Brain microvascular endothelial cell (primary cell): ENCODE data around the gene SYN1.
"Not testable (repeated sequence)": the region's sequence is repeated elsewhere in the genome, so short reads cannot be mapped to it uniquely, and the experiment has no call there.

Source experiments
- DNase-seq: peaks from one replicate; pipeline ENCODE4 v3.0.0-alpha.2; 2020
- H3K27ac ChIP-seq: fragments of 250-450 bp; sonication (Bioruptor Pico); 2 replicates; pipeline ENCODE4 v1.5.1; 2020; ENCODE audit warnings: mild to moderate bottlenecking, moderate library complexity
- H3K27me3 ChIP-seq: fragments of 250-450 bp; sonication (Bioruptor Pico); replicated peaks from 2 replicates; pipeline ENCODE4 v1.5.1; 2020; ENCODE audit warnings: mild to moderate bottlenecking
- H3K36me3 ChIP-seq: fragments of 250-450 bp; sonication (Bioruptor Pico); replicated peaks from 2 replicates; pipeline ENCODE4 v1.5.1; 2020; ENCODE audit warnings: mild to moderate bottlenecking
- H3K4me3 ChIP-seq: 2 replicates; pipeline ENCODE4 v1.5.1; 2011; ENCODE audit warnings: low read depth, mild to moderate bottlenecking, control low read depth, low read length, moderate library complexity
- in situ Hi-C: cut with HindIII; loops from 2 replicates; pipeline ENCODE4 v1.10.0; 2017; ENCODE audit warnings: low sequenced_read_pairs, low pct_ligation_motif_present
- TF ChIP-seq, protein P1 (sequence below): IDR thresholded peaks from 2 replicates; pipeline ENCODE4 v1.5.1; 2011; ENCODE audit warnings: low read depth, mild to moderate bottlenecking, moderate library complexity, low read length, control low read depth, inconsistent platforms; ENCODE audit errors: missing control alignments

Gene SYN1

DNA sequence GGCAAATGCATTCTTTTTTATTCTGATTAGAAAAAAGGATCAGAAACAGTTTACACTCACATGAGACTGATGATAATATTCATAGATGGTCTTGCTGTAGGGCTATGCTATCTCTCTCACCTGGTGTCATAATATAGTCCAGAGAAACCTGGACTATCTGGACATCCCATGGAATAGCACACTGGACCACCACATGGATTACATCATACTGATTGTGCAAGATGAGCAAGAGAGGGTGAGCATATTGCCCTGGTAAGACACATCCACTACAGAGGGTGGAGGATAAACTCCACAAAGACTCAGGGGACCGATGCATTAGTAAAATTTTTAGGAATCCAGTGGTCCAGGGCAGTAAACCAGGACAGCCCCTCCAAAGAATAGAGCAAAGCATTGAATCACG lies 8.2 kb downstream of the SYN1 start:
- no peak overlapping the region for H3K27ac ChIP-seq
- TF ChIP-seq, protein P1, sequence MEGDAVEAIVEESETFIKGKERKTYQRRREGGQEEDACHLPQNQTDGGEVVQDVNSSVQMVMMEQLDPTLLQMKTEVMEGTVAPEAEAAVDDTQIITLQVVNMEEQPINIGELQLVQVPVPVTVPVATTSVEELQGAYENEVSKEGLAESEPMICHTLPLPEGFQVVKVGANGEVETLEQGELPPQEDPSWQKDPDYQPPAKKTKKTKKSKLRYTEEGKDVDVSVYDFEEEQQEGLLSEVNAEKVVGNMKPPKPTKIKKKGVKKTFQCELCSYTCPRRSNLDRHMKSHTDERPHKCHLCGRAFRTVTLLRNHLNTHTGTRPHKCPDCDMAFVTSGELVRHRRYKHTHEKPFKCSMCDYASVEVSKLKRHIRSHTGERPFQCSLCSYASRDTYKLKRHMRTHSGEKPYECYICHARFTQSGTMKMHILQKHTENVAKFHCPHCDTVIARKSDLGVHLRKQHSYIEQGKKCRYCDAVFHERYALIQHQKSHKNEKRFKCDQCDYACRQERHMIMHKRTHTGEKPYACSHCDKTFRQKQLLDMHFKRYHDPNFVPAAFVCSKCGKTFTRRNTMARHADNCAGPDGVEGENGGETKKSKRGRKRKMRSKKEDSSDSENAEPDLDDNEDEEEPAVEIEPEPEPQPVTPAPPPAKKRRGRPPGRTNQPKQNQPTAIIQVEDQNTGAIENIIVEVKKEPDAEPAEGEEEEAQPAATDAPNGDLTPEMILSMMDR, result no peak
- no peak overlapping the region for H3K4me3 ChIP-seq
- H3K36me3 ChIP-seq, result no peaks in the 10 kb centered on the region
- in situ Hi-C loops, result no loop called here
- DNase-seq, result no peak
- H3K27me3 ChIP-seq, result no peaks in the 10 kb centered on the region

DNA sequence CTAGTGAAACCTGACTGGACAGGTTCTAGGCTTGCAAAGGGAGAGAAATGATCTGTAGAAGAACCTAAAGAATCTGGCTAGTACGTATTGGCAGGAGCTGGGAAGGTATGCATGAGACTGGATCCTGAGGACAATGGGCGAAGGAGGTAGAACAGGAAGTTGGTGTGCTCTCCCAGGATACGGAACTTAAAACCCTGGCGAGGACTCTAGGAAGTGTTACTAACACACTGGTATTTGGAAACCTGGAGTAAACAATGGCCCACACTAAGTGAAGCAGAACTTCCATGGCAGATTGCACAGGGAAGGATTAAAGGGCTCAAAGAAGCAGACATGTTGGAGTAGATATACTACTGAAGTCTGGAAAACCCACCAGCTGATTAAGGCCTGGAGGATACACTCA lies 9.1 kb downstream of the SYN1 start:
- in situ Hi-C loops, result no loop called here
- TF ChIP-seq, protein P1, result no peak
- DNase-seq, result no peak

DNA sequence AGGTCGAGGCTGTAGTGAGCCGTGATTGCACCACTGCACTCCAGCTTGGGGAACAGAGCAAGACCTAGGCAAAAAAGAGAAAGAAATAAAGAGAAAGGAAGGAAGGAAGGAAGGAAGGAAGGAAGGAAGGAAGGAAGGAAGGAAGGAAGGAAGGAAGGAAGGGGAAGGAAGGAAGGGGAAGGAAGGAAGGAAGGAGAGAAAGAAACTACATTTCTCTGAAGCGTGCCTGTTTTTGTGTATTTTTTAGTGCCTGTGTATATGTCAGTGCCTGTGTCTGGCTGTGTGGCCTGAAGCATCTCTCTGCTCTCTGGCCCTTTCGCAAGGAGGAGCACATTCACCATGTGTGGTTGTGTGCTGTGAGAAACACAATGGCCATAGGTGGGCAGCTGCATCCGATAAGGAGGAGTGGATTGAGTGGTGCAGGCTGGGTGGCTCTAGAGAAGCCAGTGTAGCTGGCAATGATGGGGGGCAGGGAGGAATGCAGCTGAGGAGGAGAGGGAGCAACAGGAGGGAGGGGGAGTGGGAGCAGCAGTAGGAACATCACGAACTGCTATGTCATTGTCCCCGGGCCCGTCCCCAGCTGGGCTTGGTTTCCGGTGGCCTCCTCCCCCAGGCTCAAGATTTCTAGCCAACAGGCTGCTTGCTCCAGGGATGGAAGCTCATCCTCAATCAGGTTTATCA lies 11.4 kb downstream of the SYN1 start:
- no peak overlapping the region for H3K27ac ChIP-seq
- no peaks in the 10 kb centered on the region for H3K36me3 ChIP-seq
- TF ChIP-seq, protein P1, result no peak
- DNase-seq, result no peak
- in situ Hi-C loops, result no loop called here
- no peak overlapping the region for H3K4me3 ChIP-seq
- H3K27me3 ChIP-seq, result no peaks in the 10 kb centered on the region

More for the DNA sequence above, 9.1 kb downstream of the SYN1 start:
- Histone ChIP-seq H3K4me3 (no peak overlapping the region), H3K27ac (no peak overlapping the region), H3K36me3 (no peaks in the 10 kb centered on the region), H3K27me3 (no peaks in the 10 kb centered on the region)

DNA sequence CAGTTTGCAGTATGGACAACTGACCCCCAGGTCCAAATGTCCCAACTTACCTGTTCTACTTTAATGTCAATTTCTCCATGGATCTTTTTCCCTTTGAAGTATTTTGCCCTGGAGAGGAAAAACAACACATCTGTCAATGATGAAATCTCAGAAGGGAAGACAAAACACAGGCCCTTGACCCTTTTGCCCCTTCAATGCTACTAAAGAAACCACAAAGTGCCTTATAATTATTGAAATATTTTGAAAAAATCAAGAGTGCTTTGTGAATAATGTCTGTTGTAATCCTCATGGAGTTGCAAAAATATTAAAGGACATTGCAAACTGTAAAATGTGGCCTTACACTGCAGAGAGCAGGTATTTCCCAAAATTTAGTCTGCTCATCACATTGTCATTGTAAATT lies 12.6 kb downstream of the SYN1 start:
- no peak for DNase-seq
- TF ChIP-seq, protein P1, result no peak
- H3K27ac ChIP-seq, result no peak overlapping the region
- in situ Hi-C loops, result no loop called here
- H3K27me3 ChIP-seq, result no peaks in the 10 kb centered on the region
- no peak overlapping the region for H3K4me3 ChIP-seq
- no peaks in the 10 kb centered on the region for H3K36me3 ChIP-seq

DNA sequence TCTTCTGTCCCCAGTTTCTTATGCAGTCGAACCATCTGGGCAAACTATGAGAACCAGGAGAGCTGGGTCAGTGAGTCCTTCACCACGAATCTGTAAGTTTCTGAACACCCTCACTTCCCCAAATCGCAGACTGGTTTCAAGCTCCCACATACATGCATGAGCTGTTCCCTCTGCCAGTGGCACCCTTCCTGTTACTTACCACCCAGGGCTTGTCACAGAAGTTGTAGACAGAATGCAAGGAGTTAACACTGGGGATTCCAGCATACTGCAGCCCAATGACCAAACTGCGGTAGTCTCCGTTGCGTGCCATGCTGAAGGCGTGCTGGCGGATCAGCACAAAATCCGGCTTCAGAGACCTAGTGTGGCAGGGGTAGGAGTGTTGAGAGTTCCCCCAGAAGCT lies 14.6 kb downstream of the SYN1 start:
- DNase-seq, result no peak
- H3K36me3 ChIP-seq, result no peaks in the 10 kb centered on the region
- in situ Hi-C loops, result no loop called here
- H3K27ac ChIP-seq, result no peak overlapping the region
- H3K4me3 ChIP-seq, result no peak overlapping the region
- H3K27me3 ChIP-seq, result no peaks in the 10 kb centered on the region
- TF ChIP-seq, protein P1, result no peak

DNA sequence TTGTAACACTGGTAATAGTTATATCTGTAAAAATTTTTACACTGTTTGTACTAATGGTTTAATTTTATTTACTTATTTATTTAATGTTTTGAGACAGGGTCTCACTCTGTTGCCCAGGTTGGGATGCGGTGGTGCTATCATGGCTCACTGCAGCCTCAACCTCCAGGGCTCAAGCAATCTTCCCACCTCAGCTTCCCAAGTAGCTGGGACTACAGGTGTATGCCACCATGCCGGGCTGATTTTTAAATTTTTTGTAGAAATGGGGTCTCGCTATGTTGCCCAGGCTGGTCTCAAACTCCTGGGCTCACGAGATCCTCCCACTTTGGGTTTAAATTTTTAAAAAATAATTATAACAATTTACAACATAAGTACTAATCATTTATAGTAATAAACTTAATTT lies 16.5 kb downstream of the SYN1 start:
- H3K27me3 ChIP-seq, H3K36me3 ChIP-seq, DNase-seq, H3K27ac ChIP-seq, H3K4me3 ChIP-seq, in situ Hi-C loops: not testable (repeated sequence)
